CD14-positive monocyte (primary cell): ENCODE results near the gene ZNF138. TPM values are rescaled to one million over a fixed set of nuclear protein-coding genes. Genes with fewer than 3 reads are reported as not detected.
"Not testable (repeated sequence)": the region's sequence is repeated elsewhere in the genome, so short reads cannot be mapped to it uniquely, and the experiment has no call there.

Source experiments
- DNase-seq, 3 donors: peaks; one replicate each; pipeline ENCODE4 v3.0.0-alpha.2; 2011 to 2022
- H2AFZ ChIP-seq: 2 replicates; pipeline ENCODE4 v1.6.0; 2012; ENCODE audit warnings: mild to moderate bottlenecking, low read depth, low read length, inconsistent platforms; ENCODE audit not compliant: insufficient read depth, poor library complexity, severe bottlenecking
- H3K27ac ChIP-seq, 2 donors: 1 replicate in 1 of 2; 2 replicates in 1 of 2; pipeline ENCODE4 v1.5.1; 2012 to 2013; ENCODE audit warnings: low read length in 2 of 2, control low read depth in 1 of 2, inconsistent platforms in 1 of 2, low read depth in 1 of 2, mild to moderate bottlenecking in 1 of 2
- H3K27me3 ChIP-seq, 2 donors: one replicate each; pipeline versions ENCODE4 v1.6.0 to v1.6.1; 2011 to 2013; ENCODE audit warnings: low read length in 2 of 2; ENCODE audit not compliant: control insufficient read depth in 2 of 2, insufficient read depth in 2 of 2
- H3K36me3 ChIP-seq, 2 donors: replicated peaks in 1 of 2; 1 replicate in 1 of 2; 2 replicates in 1 of 2; pipeline versions ENCODE4 v1.5.1 to v1.6.1; 2012 to 2013; ENCODE audit warnings: low read length in 2 of 2, control low read depth in 1 of 2, inconsistent platforms in 1 of 2, mild to moderate bottlenecking in 1 of 2; ENCODE audit not compliant: insufficient read depth in 2 of 2, control insufficient read depth in 1 of 2
- H3K4me1 ChIP-seq, 2 donors: 1 replicate in 1 of 2; 2 replicates in 1 of 2; pipeline versions ENCODE4 v1.5.1 to v1.6.1; 2012 to 2013; ENCODE audit warnings: low read length in 2 of 2, control low read depth in 1 of 2, inconsistent platforms in 1 of 2, mild to moderate bottlenecking in 1 of 2, moderate library complexity in 1 of 2; ENCODE audit not compliant: insufficient read depth in 2 of 2, control insufficient read depth in 1 of 2
- H3K4me2 ChIP-seq: replicated peaks from 2 replicates; pipeline ENCODE3; 2012; ENCODE audit warnings: low read length, moderate library complexity, mild to moderate bottlenecking; ENCODE audit not compliant: poor library complexity, severe bottlenecking; ENCODE audit errors: extremely low read depth
- H3K4me3 ChIP-seq, 3 experiments: fragments of 200-600 bp in 1 of 3; sonication (generic) in 1 of 3; replicated peaks in 1 of 3; 1 replicate in 2 of 3; 2 replicates in 1 of 3; pipeline ENCODE4 v1.5.1; 2011 to 2013; ENCODE audit warnings: low read length in 3 of 3, mild to moderate bottlenecking in 3 of 3, control low read depth in 2 of 3, low read depth in 2 of 3, inconsistent platforms in 1 of 3, moderate library complexity in 1 of 3
- H3K79me2 ChIP-seq: 2 replicates; pipeline ENCODE4 v1.6.0; 2012; ENCODE audit warnings: mild to moderate bottlenecking, control low read depth, inconsistent platforms, low read length, moderate library complexity; ENCODE audit not compliant: insufficient read depth
- H3K9ac ChIP-seq: 2 replicates; pipeline ENCODE4 v1.6.0; 2017; ENCODE audit warnings: low read length, mild to moderate bottlenecking; ENCODE audit not compliant: insufficient read depth, poor library complexity, severe bottlenecking
- H3K9me3 ChIP-seq, 2 donors: replicated peaks in 1 of 2; 1 replicate in 1 of 2; 2 replicates in 1 of 2; pipeline versions ENCODE4 v1.5.1 to v1.6.1; 2012 to 2013; ENCODE audit warnings: low read length in 2 of 2, control low read depth in 1 of 2; ENCODE audit not compliant: control insufficient read depth in 1 of 2, insufficient read depth in 1 of 2
- H4K20me1 ChIP-seq: 2 replicates; pipeline ENCODE4 v1.6.0; 2012; ENCODE audit warnings: mild to moderate bottlenecking, low read length, control low read depth, moderate library complexity; ENCODE audit not compliant: insufficient read depth
- H3K27ac Mint-ChIP-seq, 7 donors: one replicate each; pipeline ENCODE4 v1.8.0; 2020; ENCODE audit warnings: mild to moderate bottlenecking in 7 of 7, mixed read lengths in 7 of 7, moderate library complexity in 6 of 7, inconsistent platforms in 2 of 7
- H3K27me3 Mint-ChIP-seq, 3 donors: one replicate each; pipeline ENCODE4 v1.8.0; 2021 to 2022; ENCODE audit warnings: low read depth in 3 of 3, mild to moderate bottlenecking in 3 of 3, mixed read lengths in 3 of 3, moderate library complexity in 3 of 3, inconsistent platforms in 1 of 3
- H3K36me3 Mint-ChIP-seq, 2 donors: one replicate each; pipeline ENCODE4 v1.8.0; 2020; ENCODE audit warnings: mixed read lengths in 2 of 2, inconsistent platforms in 1 of 2, mild to moderate bottlenecking in 1 of 2
- H3K4me1 Mint-ChIP-seq: one replicate; pipeline ENCODE4 v1.8.0; 2020; ENCODE audit warnings: mild to moderate bottlenecking, mixed read lengths
- H3K4me3 Mint-ChIP-seq, 2 donors: one replicate each; pipeline ENCODE4 v1.8.0; 2020; ENCODE audit warnings: mild to moderate bottlenecking in 2 of 2, mixed read lengths in 2 of 2, moderate library complexity in 1 of 2
- H3K9me3 Mint-ChIP-seq, 7 donors: one replicate each; pipeline ENCODE4 v1.8.0; 2020 to 2022; ENCODE audit warnings: mixed read lengths in 7 of 7, mild to moderate bottlenecking in 6 of 7, moderate library complexity in 6 of 7, inconsistent platforms in 2 of 7
- CTCF ChIP-seq: fragments of 200-600 bp; IDR thresholded peaks from one replicate; pipeline ENCODE4 v1.8.0; 2022; ENCODE audit warnings: antibody characterized with exemption, mild to moderate bottlenecking
- WGBS: methylation state at CpG from one replicate; pipeline ENCODE4 v1.1.5; 2013; ENCODE audit warnings: missing lambda C conversion rate; ENCODE audit not compliant: insufficient coverage; 5-methylcytosine and 5-hydroxymethylcytosine counted together
- intact Hi-C, 2 donors: fragments of 100-400 bp; cut with micrococcal nuclease; formaldehyde crosslinking; loops; one replicate each; pipeline versions ENCODE4 v1.15.0 to v1.15.1; 2023
- polyA plus RNA-seq, 3 donors: library from polyadenylated mRNA; depleted of rRNA in 1 of 3; unstranded in 2 of 3; stranded (reverse) in 1 of 3; fragments of 300-500 nt in 2 of 3; fragments of >200 nt in 1 of 3; fragmentation: Illumina TruSeq in 2 of 3; gene quantifications; 1 replicate in 2 of 3; 2 replicates in 1 of 3; pipeline ENCODE4 v1.2.3, GENCODE V29; 2012 to 2021

ZNF138 gene
- polyA plus RNA-seq, 3 donors = 0.89 to 1.1 (median 1.1) TPM

DNA sequence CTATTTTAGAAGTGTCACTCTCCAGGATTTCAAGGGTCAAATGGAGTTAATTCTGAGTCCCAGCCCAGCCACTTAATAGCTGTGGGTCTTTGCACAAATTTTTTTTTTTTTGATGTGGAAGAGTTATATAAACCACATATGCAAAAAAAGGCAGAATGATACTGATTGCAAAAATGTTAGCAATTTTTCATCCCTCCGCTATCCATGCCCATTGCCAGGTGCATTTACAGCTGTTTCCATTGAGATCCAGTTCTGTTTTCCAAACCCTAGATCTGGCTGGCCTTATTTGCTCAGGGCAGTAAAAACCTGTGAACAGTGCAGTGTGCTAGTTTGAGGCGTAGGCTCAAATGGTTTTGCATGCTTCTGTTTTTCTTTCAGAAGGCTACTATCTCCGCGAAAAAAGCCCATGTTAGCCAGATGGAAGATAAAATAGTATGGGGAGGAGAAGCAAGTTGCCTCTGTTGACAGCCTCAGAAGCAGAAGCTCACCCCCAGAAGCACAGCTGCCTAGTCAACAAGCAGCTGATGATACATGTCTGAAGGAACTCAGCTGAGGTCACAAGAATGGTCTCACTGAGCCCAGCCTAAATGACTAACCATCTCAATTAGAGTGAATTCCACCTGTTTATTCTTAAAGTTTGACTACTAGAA is 997 bp upstream of the ZNF138 start:
- peaks cover 4 to 17% of the 10 kb centered on the region in 2 donors for H3K9me3 ChIP-seq
- peaks cover 7 to 9% of the 10 kb centered on the region in 2 donors for H3K4me1 ChIP-seq
- H3K4me3 ChIP-seq = no peak overlapping the region
- H3K36me3 ChIP-seq = peaks cover 0 to 4% of the 10 kb centered on the region in 2 donors
- H2AFZ ChIP-seq = peak overlapping the region; percentile 93
- H3K79me2 ChIP-seq = peaks cover 22% of the 10 kb centered on the region
- H3K9ac ChIP-seq = no peak overlapping the region
- no peak overlapping the region for H3K4me3 Mint-ChIP-seq
- H4K20me1 ChIP-seq = no peaks in the 10 kb centered on the region
- H3K27ac Mint-ChIP-seq = peak overlapping the region in 1 of 7 donors; percentile 11
- H3K9me3 Mint-ChIP-seq = peaks cover 2 to 29% (median 19%) of the 10 kb centered on the region in 7 donors
- intact Hi-C loops = loop anchor here in 1 of 2 donors (10.0 kb wide), 2 partner anchors 478 to 582 kb away; partner anchors contain the start of genes ZNF736 and ZNF92
- no peak for TF ChIP-seq CTCF
- H3K27me3 Mint-ChIP-seq = peaks cover 0 to 7% (median 4%) of the 10 kb centered on the region in 3 donors
- no peak for DNase-seq
- no peak overlapping the region for H3K27ac ChIP-seq
- no peaks in the 10 kb centered on the region for H3K27me3 ChIP-seq
- WGBS = 100% methylated on average over 4 of the region's 4 CpGs
- no peak overlapping the region for H3K4me2 ChIP-seq
- H3K4me1 Mint-ChIP-seq = peaks cover 18% of the 10 kb centered on the region
- peaks cover 7 to 16% of the 10 kb centered on the region in 2 donors for H3K36me3 Mint-ChIP-seq

- peaks cover 8 to 17% of the 10 kb centered on the region in 2 donors for H3K36me3 ChIP-seq
- H3K79me2 ChIP-seq = peaks cover 22% of the 10 kb centered on the region
- peaks cover 18% of the 10 kb centered on the region for H3K4me1 Mint-ChIP-seq
- H3K27ac Mint-ChIP-seq = no peak overlapping the region
- peaks cover 8 to 37% (median 30%) of the 10 kb centered on the region in 7 donors for H3K9me3 Mint-ChIP-seq
- no peak for TF ChIP-seq CTCF
- no peak overlapping the region for H3K27ac ChIP-seq
- H4K20me1 ChIP-seq = no peaks in the 10 kb centered on the region
- H3K4me3 Mint-ChIP-seq = peak overlapping the region; percentile 96 to 99
- H3K4me3 ChIP-seq = peak overlapping the region; percentile 70 to 94 (median 91)
- H3K27me3 ChIP-seq = no peaks in the 10 kb centered on the region
- peak overlapping the region; percentile 81 for H3K9ac ChIP-seq
- WGBS = 14% methylated on average over 1 of the region's 1 CpG
- H3K27me3 Mint-ChIP-seq = peaks cover 0 to 5% (median 3%) of the 10 kb centered on the region in 3 donors
- H3K4me2 ChIP-seq = peak overlapping the region; percentile 82
- intact Hi-C loops = loop anchor here in 1 of 2 donors (10.0 kb wide), 2 partner anchors 480 to 580 kb away; partner anchors contain the start of genes ZNF736 and ZNF92
- H2AFZ ChIP-seq = peak overlapping the region; percentile 93
- DNase-seq = no peak
- peaks cover 13 to 24% of the 10 kb centered on the region in 2 donors for H3K9me3 ChIP-seq
- peaks cover 22 to 34% of the 10 kb centered on the region in 2 donors for H3K36me3 Mint-ChIP-seq
- peaks cover 7 to 9% of the 10 kb centered on the region in 2 donors for H3K4me1 ChIP-seq
Measured at GRCh38 chr7:64795176-64795575, 948 bp downstream of the ZNF138 start.

GRCh38 chr7:64799169-64799568 is 4.9 kb downstream of the ZNF138 start:
- Histone ChIP-seq H3K79me2 (peaks cover 27% of the 10 kb centered on the region), H3K9me3 (peaks cover 29 to 33% of the 10 kb centered on the region in 2 donors), H3K36me3 (peaks cover 13 to 54% of the 10 kb centered on the region in 2 donors)
- intact Hi-C loops = loop anchor here in 1 of 2 donors (10.0 kb wide), 2 partner anchors 484 to 576 kb away; partner anchors contain the start of genes ZNF736 and ZNF92
- H2AFZ ChIP-seq, H3K27ac Mint-ChIP-seq, H3K9ac ChIP-seq, H4K20me1 ChIP-seq, H3K4me1 ChIP-seq, DNase-seq, H3K27me3 Mint-ChIP-seq, H3K27ac ChIP-seq, H3K4me3 ChIP-seq, H3K4me2 ChIP-seq, H3K27me3 ChIP-seq, H3K4me3 Mint-ChIP-seq: not testable (repeated sequence)
- 98% methylated on average over 4 of the region's 8 CpGs for WGBS
- peaks cover 49 to 69% of the 10 kb centered on the region in 2 donors for H3K36me3 Mint-ChIP-seq
- peaks cover 26 to 55% (median 39%) of the 10 kb centered on the region in 7 donors for H3K9me3 Mint-ChIP-seq
- H3K4me1 Mint-ChIP-seq = peaks cover 16% of the 10 kb centered on the region
